IMR-90 (cell line): Measurements from ENCODE around the gene PYDC1. TPM values are rescaled to one million over a fixed set of nuclear protein-coding genes. Genes with fewer than 3 reads are reported as not detected.

Experiments used
- ATAC-seq: fragments of 200-7000 bp; cut with Tn5 transposase; 2 replicates; pipeline ENCODE4 v1.9.1; 2020; ENCODE audit warnings: low read depth, mild to moderate bottlenecking, moderate library complexity
- BruUV-seq: library from RNA; stranded (reverse); fragments of 400-500 nt; replicated peaks from 2 replicates; lab custom pipeline; 2021; lab: Mats Ljungman, UMichigan
- CTCF ChIA-PET: fragments of 300-600 bp; formaldehyde crosslinking; extraction: SDS; loops from one replicate; lab custom pipeline; 2021; ENCODE audit warnings: antibody characterized with exemption; lab: Yijun Ruan, JAX
- POLR2A ChIA-PET: fragments of 300-600 bp; sonication (Branson Sonifier 250); formaldehyde crosslinking; loops from one replicate; lab custom pipeline; 2022; ENCODE audit warnings: antibody characterized with exemption; ENCODE audit not compliant: unreplicated experiment; lab: Charles Lee
- DNase-seq: peaks from one replicate; pipeline ENCODE4 v3.0.0; 2013
- H2AFZ ChIP-seq: replicated peaks from 2 replicates; pipeline ENCODE3; 2013; ENCODE audit warnings: low read length, mild to moderate bottlenecking; ENCODE audit not compliant: poor library complexity
- H2AK5ac ChIP-seq: 2 replicates; pipeline ENCODE4 v1.6.1; 2013; ENCODE audit warnings: low read depth, low read length, inconsistent platforms
- H2AK9ac ChIP-seq: replicated peaks from 2 replicates; pipeline ENCODE3; 2013; ENCODE audit warnings: mild to moderate bottlenecking, low read depth, low read length, moderate library complexity; ENCODE audit not compliant: poor library complexity
- H2BK120ac ChIP-seq: 2 replicates; pipeline ENCODE4 v1.6.1; 2013; ENCODE audit warnings: low read depth, low read length, inconsistent platforms
- H2BK15ac ChIP-seq: 3 replicates; pipeline ENCODE4 v1.6.1; 2013; ENCODE audit warnings: low read depth, low read length, inconsistent platforms
- H2BK20ac ChIP-seq: 2 replicates; pipeline ENCODE4 v1.6.1; 2013; ENCODE audit warnings: low read depth, mild to moderate bottlenecking, inconsistent platforms, low read length, moderate library complexity
- H2BK5ac ChIP-seq: 2 replicates; pipeline ENCODE4 v1.6.1; 2013; ENCODE audit warnings: mild to moderate bottlenecking, low read depth, low read length, inconsistent platforms; ENCODE audit not compliant: poor library complexity, severe bottlenecking
- H3K14ac ChIP-seq: replicated peaks from 2 replicates; pipeline ENCODE4 v1.6.1; 2013; ENCODE audit warnings: low read depth, low read length, inconsistent platforms
- H3K18ac ChIP-seq: 2 replicates; pipeline ENCODE4 v1.6.1; 2013; ENCODE audit warnings: low read depth, low read length, control low read depth
- H3K23ac ChIP-seq: 2 replicates; pipeline ENCODE4 v1.6.1; 2013; ENCODE audit warnings: low read depth, low read length, inconsistent platforms
- H3K27ac ChIP-seq: 2 replicates; pipeline ENCODE4 v1.5.1; 2013; ENCODE audit warnings: mild to moderate bottlenecking, control low read depth, low read length; ENCODE audit not compliant: insufficient read depth
- H3K27me3 ChIP-seq: 2 replicates; pipeline ENCODE4 v1.6.1; 2013; ENCODE audit warnings: low read length; ENCODE audit not compliant: control insufficient read depth, insufficient read depth
- H3K36me3 ChIP-seq: 2 replicates; pipeline ENCODE4 v1.6.1; 2013; ENCODE audit warnings: low read length, mixed read lengths; ENCODE audit not compliant: control insufficient read depth, insufficient read depth
- H3K4ac ChIP-seq: 2 replicates; pipeline ENCODE4 v1.6.1; 2013; ENCODE audit warnings: low read depth, low read length, inconsistent platforms
- H3K4me1 ChIP-seq: 2 replicates; pipeline ENCODE4 v1.6.1; 2013; ENCODE audit warnings: low read length, mixed read lengths; ENCODE audit not compliant: control insufficient read depth, insufficient read depth
- H3K4me2 ChIP-seq: 2 replicates; pipeline ENCODE4 v1.6.1; 2013; ENCODE audit warnings: low read depth, mild to moderate bottlenecking, control low read depth, low read length, moderate library complexity
- H3K4me3 ChIP-seq: 2 replicates; pipeline ENCODE4 v1.5.1; 2013; ENCODE audit warnings: low read depth, mild to moderate bottlenecking, control low read depth, low read length, moderate library complexity; ENCODE audit not compliant: insufficient read depth
- H3K56ac ChIP-seq: 2 replicates; pipeline ENCODE4 v1.6.1; 2013; ENCODE audit warnings: low read length, inconsistent platforms; ENCODE audit not compliant: insufficient read depth; ENCODE audit errors: extremely low read depth
- H3K79me1 ChIP-seq, 2 experiments: 2 replicates each; pipeline ENCODE4 v1.6.1; 2013; ENCODE audit warnings: low read length in 2 of 2, inconsistent platforms in 1 of 2, low read depth in 1 of 2
- H3K9ac ChIP-seq: 2 replicates; pipeline ENCODE4 v1.6.1; 2013; ENCODE audit warnings: low read depth, low read length, control low read depth
- H3K9me1 ChIP-seq: 2 replicates; pipeline ENCODE4 v1.6.1; 2013; ENCODE audit warnings: low read length, inconsistent platforms; ENCODE audit not compliant: insufficient read depth
- H3K9me3 ChIP-seq: 2 replicates; pipeline ENCODE4 v1.6.1; 2013; ENCODE audit warnings: low read length; ENCODE audit not compliant: control insufficient read depth, insufficient read depth
- H4K20me1 ChIP-seq: 2 replicates; pipeline ENCODE4 v1.6.1; 2013; ENCODE audit warnings: low read length, inconsistent platforms; ENCODE audit not compliant: insufficient read depth
- H4K5ac ChIP-seq: 2 replicates; pipeline ENCODE4 v1.6.1; 2013; ENCODE audit warnings: mild to moderate bottlenecking, low read depth, low read length, control low read depth
- H4K8ac ChIP-seq, 2 experiments: 2 replicates each; pipeline ENCODE4 v1.6.1; 2013; ENCODE audit warnings: low read depth in 2 of 2, low read length in 2 of 2, control low read depth in 1 of 2, inconsistent platforms in 1 of 2
- H4K91ac ChIP-seq: 2 replicates; pipeline ENCODE4 v1.6.1; 2013; ENCODE audit warnings: low read depth, low read length, inconsistent platforms; ENCODE audit not compliant: insufficient read depth
- BHLHE40 ChIP-seq: fragments of 150-350 bp; IDR thresholded peaks from 2 replicates; pipeline ENCODE4 v1.6.1; 2016; ENCODE audit warnings: mild to moderate bottlenecking, low read depth, low read length
- CEBPB ChIP-seq: IDR thresholded peaks from 2 replicates; pipeline ENCODE4 v1.6.1; 2012; ENCODE audit warnings: low read depth, low read length, improper control_type of control experiment
- CHD1 ChIP-seq: IDR thresholded peaks from 2 replicates; pipeline ENCODE4 v1.6.1; 2012; ENCODE audit warnings: low read depth, low read length, improper control_type of control experiment
- FOS ChIP-seq: fragments of 150-350 bp; IDR thresholded peaks from 2 replicates; pipeline ENCODE4 v1.6.1; 2016; ENCODE audit warnings: low read depth, low read length
- MAFK ChIP-seq: IDR thresholded peaks from 2 replicates; pipeline ENCODE4 v1.6.1; 2012; ENCODE audit warnings: low read depth, low read length, improper control_type of control experiment
- MAZ ChIP-seq: IDR thresholded peaks from 2 replicates; pipeline ENCODE4 v1.6.1; 2012; ENCODE audit warnings: low read depth, mild to moderate bottlenecking, low read length, improper control_type of control experiment, moderate library complexity, borderline replicate concordance
- MXI1 ChIP-seq: IDR thresholded peaks from 2 replicates; pipeline ENCODE4 v1.6.1; 2012; ENCODE audit warnings: low read depth, mild to moderate bottlenecking, low read length, moderate library complexity, borderline replicate concordance
- NFE2L2 ChIP-seq: fragments of 150-350 bp; IDR thresholded peaks from 2 replicates; pipeline ENCODE4 v1.6.1; 2016; ENCODE audit warnings: low read depth, mild to moderate bottlenecking, low read length
- POLR2A ChIP-seq: IDR thresholded peaks from 2 replicates; pipeline ENCODE4 v1.6.1; 2012; ENCODE audit warnings: mild to moderate bottlenecking, low read depth, low read length
- RAD21 ChIP-seq: IDR thresholded peaks from 2 replicates; pipeline ENCODE4 v1.6.1; 2012; ENCODE audit warnings: low read length, improper control_type of control experiment
- RCOR1 ChIP-seq: IDR thresholded peaks from 2 replicates; pipeline ENCODE4 v1.6.1; 2012; ENCODE audit warnings: mild to moderate bottlenecking, low read length, improper control_type of control experiment; ENCODE audit not compliant: insufficient replicate concordance
- RFX5 ChIP-seq: IDR thresholded peaks from 2 replicates; pipeline ENCODE4 v1.8.0; 2012; ENCODE audit warnings: low read depth, mild to moderate bottlenecking, low read length, moderate library complexity
- SMC3 ChIP-seq: fragments of 150-350 bp; IDR thresholded peaks from 2 replicates; pipeline ENCODE4 v1.6.1; 2016; ENCODE audit warnings: low read depth, mild to moderate bottlenecking, antibody characterized with exemption, low read length, moderate library complexity
- WGBS, 2 experiments: methylation state at CpG; one replicate each; pipeline versions ENCODE4 v1.1.5 to v1.1.7; 2013; ENCODE audit warnings: missing lambda C conversion rate in 2 of 2; ENCODE audit not compliant: insufficient read length in 1 of 2; ENCODE audit errors: extremely low coverage in 2 of 2; 5-methylcytosine and 5-hydroxymethylcytosine counted together
- dilution Hi-C: fragments of 300-500 bp; cut with HindIII; formaldehyde crosslinking; loops from one replicate; pipeline ENCODE4 v1.14.3; 2018; ENCODE audit warnings: low sequenced_read_pairs; ENCODE audit not compliant: unreplicated experiment
- in situ Hi-C: fragments of 300-500 bp; cut with MboI; formaldehyde crosslinking; loops from 3 replicates; pipeline ENCODE4 v1.14.3; 2019; ENCODE audit warnings: low sequenced_read_pairs, inconsistent platforms, mixed read lengths
- intact Hi-C: fragments of 100-400 bp; cut with micrococcal nuclease; formaldehyde crosslinking; loops from 2 replicates; pipeline ENCODE4 v1.10.0; 2022
- polyA plus RNA-seq, 3 experiments: library from polyadenylated mRNA; depleted of rRNA; stranded (reverse); fragments of >200 nt; gene quantifications; 2 replicates each; pipeline ENCODE4 v1.2.3, GENCODE V29; 2012; ENCODE audit warnings: low replicate concordance in 1 of 3
- total RNA-seq: library from RNA; depleted of rRNA; stranded (reverse); fragments of >200 nt; gene quantifications from 2 replicates; pipeline ENCODE4 v1.2.3, GENCODE V29; 2012
- TF ChIP-seq, protein P1 (sequence below): fragments of 150-350 bp; IDR thresholded peaks from 2 replicates; pipeline ENCODE4 v1.6.1; 2017; ENCODE audit warnings: mild to moderate bottlenecking, antibody characterized with exemption, low read length, low read depth
- TF ChIP-seq, protein P2 (sequence below): fragments of 150-350 bp; IDR thresholded peaks from 2 replicates; pipeline ENCODE4 v1.6.1; 2016; ENCODE audit warnings: low read depth, mild to moderate bottlenecking, low read length, moderate library complexity, borderline replicate concordance
- TF ChIP-seq, protein P3 (sequence below): conservative IDR thresholded peaks from 2 replicates; pipeline ENCODE4 v1.5.1; 2012; ENCODE audit warnings: mild to moderate bottlenecking, low read depth, low read length, improper control_type of control experiment

Gene PYDC1
- total and polyA plus RNA-seq, 2 of the 4 experiments (the other 2 are of a cell fraction), result not detected

DNA sequence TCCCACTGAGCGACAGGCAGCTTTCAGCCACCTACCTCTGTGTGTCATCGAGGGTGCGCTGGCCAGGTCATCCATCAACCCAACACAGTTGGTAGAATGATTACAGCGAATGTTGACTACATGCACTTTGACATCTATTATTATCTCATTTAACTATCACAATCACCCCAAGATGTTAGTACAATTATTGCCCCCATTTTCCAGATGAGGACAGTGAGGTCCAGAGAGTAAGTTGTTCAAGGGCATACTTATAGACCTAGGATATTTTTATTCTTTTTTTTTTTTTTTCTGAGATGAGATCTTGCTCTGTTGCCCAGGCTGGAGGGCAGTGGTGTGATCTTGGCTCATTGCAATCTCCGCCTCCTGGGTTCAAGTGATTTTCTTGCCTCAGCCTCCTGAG lies 34.5 kb upstream of the PYDC1 start:
- no peaks in the 10 kb centered on the region for H3K36me3 ChIP-seq
- H3K4me1 ChIP-seq, result no peaks in the 10 kb centered on the region
- no peak overlapping the region for H2AFZ ChIP-seq
- no peak for ATAC-seq
- no TSS peak for BruUV-seq
- in situ Hi-C loops, result no loop called here
- no peak overlapping the region for H3K23ac ChIP-seq
- no peak overlapping the region for H2AK5ac ChIP-seq
- H3K9ac ChIP-seq, result no peak overlapping the region
- WGBS, 2 experiments, result 87% methylated on average over 3 of the region's 5 CpGs; no CpG with 5 or more reads in 1 of the 2 experiments
- POLR2A ChIA-PET, result no interaction called here
- H2BK5ac ChIP-seq, result no peak overlapping the region
- no peaks in the 10 kb centered on the region; the same call in 1 of the 2 replicates for H3K9me1 ChIP-seq
- H3K4me2 ChIP-seq, result no peak overlapping the region
- no peak overlapping the region for H3K4me3 ChIP-seq
- H3K56ac ChIP-seq, result no peak overlapping the region
- no peaks in the 10 kb centered on the region for H3K79me1 ChIP-seq
- H4K5ac ChIP-seq, result no peak overlapping the region
- H4K8ac ChIP-seq, result no peak overlapping the region
- H3K27me3 ChIP-seq, result peaks cover 2% of the 10 kb centered on the region; the same call in 1 of the 2 replicates
- no peak for DNase-seq
- TF ChIP-seq NFE2L2 (no peak), RFX5 (no peak), POLR2A (no peak), MAZ (no peak), CEBPB (no peak), RCOR1 (no peak), FOS (no peak), BHLHE40 (no peak), RAD21 (no peak), MAFK (no peak), SMC3 (no peak), MXI1 (no peak), CHD1 (no peak)
- TF ChIP-seq, protein P1, sequence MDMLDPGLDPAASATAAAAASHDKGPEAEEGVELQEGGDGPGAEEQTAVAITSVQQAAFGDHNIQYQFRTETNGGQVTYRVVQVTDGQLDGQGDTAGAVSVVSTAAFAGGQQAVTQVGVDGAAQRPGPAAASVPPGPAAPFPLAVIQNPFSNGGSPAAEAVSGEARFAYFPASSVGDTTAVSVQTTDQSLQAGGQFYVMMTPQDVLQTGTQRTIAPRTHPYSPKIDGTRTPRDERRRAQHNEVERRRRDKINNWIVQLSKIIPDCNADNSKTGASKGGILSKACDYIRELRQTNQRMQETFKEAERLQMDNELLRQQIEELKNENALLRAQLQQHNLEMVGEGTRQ, result no peak
- TF ChIP-seq, protein P2, sequence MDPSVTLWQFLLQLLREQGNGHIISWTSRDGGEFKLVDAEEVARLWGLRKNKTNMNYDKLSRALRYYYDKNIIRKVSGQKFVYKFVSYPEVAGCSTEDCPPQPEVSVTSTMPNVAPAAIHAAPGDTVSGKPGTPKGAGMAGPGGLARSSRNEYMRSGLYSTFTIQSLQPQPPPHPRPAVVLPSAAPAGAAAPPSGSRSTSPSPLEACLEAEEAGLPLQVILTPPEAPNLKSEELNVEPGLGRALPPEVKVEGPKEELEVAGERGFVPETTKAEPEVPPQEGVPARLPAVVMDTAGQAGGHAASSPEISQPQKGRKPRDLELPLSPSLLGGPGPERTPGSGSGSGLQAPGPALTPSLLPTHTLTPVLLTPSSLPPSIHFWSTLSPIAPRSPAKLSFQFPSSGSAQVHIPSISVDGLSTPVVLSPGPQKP, result no peak
- TF ChIP-seq, protein P3, sequence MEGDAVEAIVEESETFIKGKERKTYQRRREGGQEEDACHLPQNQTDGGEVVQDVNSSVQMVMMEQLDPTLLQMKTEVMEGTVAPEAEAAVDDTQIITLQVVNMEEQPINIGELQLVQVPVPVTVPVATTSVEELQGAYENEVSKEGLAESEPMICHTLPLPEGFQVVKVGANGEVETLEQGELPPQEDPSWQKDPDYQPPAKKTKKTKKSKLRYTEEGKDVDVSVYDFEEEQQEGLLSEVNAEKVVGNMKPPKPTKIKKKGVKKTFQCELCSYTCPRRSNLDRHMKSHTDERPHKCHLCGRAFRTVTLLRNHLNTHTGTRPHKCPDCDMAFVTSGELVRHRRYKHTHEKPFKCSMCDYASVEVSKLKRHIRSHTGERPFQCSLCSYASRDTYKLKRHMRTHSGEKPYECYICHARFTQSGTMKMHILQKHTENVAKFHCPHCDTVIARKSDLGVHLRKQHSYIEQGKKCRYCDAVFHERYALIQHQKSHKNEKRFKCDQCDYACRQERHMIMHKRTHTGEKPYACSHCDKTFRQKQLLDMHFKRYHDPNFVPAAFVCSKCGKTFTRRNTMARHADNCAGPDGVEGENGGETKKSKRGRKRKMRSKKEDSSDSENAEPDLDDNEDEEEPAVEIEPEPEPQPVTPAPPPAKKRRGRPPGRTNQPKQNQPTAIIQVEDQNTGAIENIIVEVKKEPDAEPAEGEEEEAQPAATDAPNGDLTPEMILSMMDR, result no peak
- no peak overlapping the region for H2BK20ac ChIP-seq
- no peak overlapping the region for H4K91ac ChIP-seq
- CTCF ChIA-PET, result no interaction called here
- intact Hi-C loops, result no loop called here
- H2BK15ac ChIP-seq, result no peak overlapping the region
- no peaks in the 10 kb centered on the region for H3K9me3 ChIP-seq
- no peak overlapping the region for H2BK120ac ChIP-seq
- H3K14ac ChIP-seq, result no peak overlapping the region
- H3K4ac ChIP-seq, result no peak overlapping the region
- no peak overlapping the region for H3K18ac ChIP-seq
- no peak overlapping the region for H2AK9ac ChIP-seq
- dilution Hi-C loops, result no loop called here
- no peaks in the 10 kb centered on the region for H4K20me1 ChIP-seq
- H3K27ac ChIP-seq, result no peak overlapping the region
